ENCODE data around the gene CDC14C.
"Not testable (repeated sequence)": the region's sequence is repeated elsewhere in the genome, so short reads cannot be mapped to it uniquely, and the experiment has no call there.

CDC14C gene

GRCh38 chr7:48904975-48905374 lies 19.4 kb upstream of the CDC14C start:
- no peak overlapping the region for H2AK5ac ChIP-seq (ENCODE audit: low read length, severe bottlenecking)
- no peak for DNase-seq
- no peak overlapping the region for H2BK5ac ChIP-seq (ENCODE audit: low read depth, low read length, poor library complexity, severe bottlenecking)
- no peak overlapping the region for H3K27ac ChIP-seq (ENCODE audit: low read length, poor library complexity, severe bottlenecking)
- H3K14ac ChIP-seq (ENCODE audit: low read length in 2 of 2) = no peak overlapping the region
- no peaks in the 10 kb centered on the region for H3K4me1 ChIP-seq (ENCODE audit: control insufficient read depth, insufficient read depth, low read depth, low read length)
- H2BK12ac ChIP-seq (ENCODE audit: low read length in 2 of 2) = no peak overlapping the region
- no peaks in the 10 kb centered on the region for H3K36me3 ChIP-seq (ENCODE audit: control insufficient read depth in 1 of 2, insufficient read depth in 2 of 2, low read depth in 1 of 2, low read length in 2 of 2)
- WGBS = 89% methylated on average over 1 of the region's 1 CpG
- H2BK15ac ChIP-seq (ENCODE audit: low read depth, poor library complexity, severe bottlenecking) = no peak overlapping the region
- no peaks in the 10 kb centered on the region for H3K79me1 ChIP-seq (replicated peaks; ENCODE audit: low read length, poor library complexity, severe bottlenecking)
- H3K4me2 ChIP-seq (ENCODE audit: low read length, poor library complexity, severe bottlenecking) = no peak overlapping the region
- no peak overlapping the region for H3K4me3 ChIP-seq (ENCODE audit: insufficient read depth in 1 of 2, low read depth in 1 of 2, low read length in 2 of 2)
- H4K8ac ChIP-seq (ENCODE audit: low read length) = no peak overlapping the region
- no peaks in the 10 kb centered on the region for H3K27me3 ChIP-seq (ENCODE audit: control insufficient read depth in 1 of 2, insufficient read depth in 1 of 2, low read length in 2 of 2)
- no peak overlapping the region for H4K91ac ChIP-seq (ENCODE audit: low read length)
- no peak overlapping the region for H3K9ac ChIP-seq (ENCODE audit: low read length)
- H3K4ac ChIP-seq (ENCODE audit: low read depth in 1 of 2, low read length in 2 of 2) = no peak overlapping the region
- H3K18ac ChIP-seq (ENCODE audit: low read depth in 1 of 2, low read length in 2 of 2) = no peak overlapping the region
- H3K9me3 ChIP-seq (ENCODE audit: control insufficient read depth, low read length) = peaks cover 6% of the 10 kb centered on the region
- H3K23ac ChIP-seq (ENCODE audit: low read length in 2 of 2) = no peak overlapping the region
- no peak overlapping the region for H2BK120ac ChIP-seq (ENCODE audit: low read depth, low read length)
- H2AFZ ChIP-seq (ENCODE audit: low read depth, low read length) = no peak overlapping the region

GRCh38 chr7:48905686-48906085 lies 18.7 kb upstream of the CDC14C start:
- H3K4me2 ChIP-seq (ENCODE audit: low read length, poor library complexity, severe bottlenecking); H2AK5ac ChIP-seq (ENCODE audit: low read length, severe bottlenecking); H3K27me3 ChIP-seq (ENCODE audit: control insufficient read depth in 1 of 2, insufficient read depth in 1 of 2, low read length in 2 of 2); H3K23ac ChIP-seq (ENCODE audit: low read length in 2 of 2); H3K14ac ChIP-seq (ENCODE audit: low read length in 2 of 2); H3K4ac ChIP-seq (ENCODE audit: low read depth in 1 of 2, low read length in 2 of 2); H3K36me3 ChIP-seq (ENCODE audit: control insufficient read depth in 1 of 2, insufficient read depth in 2 of 2, low read depth in 1 of 2, low read length in 2 of 2); H2BK12ac ChIP-seq (ENCODE audit: low read length in 2 of 2); H2BK5ac ChIP-seq (ENCODE audit: low read depth, low read length, poor library complexity, severe bottlenecking); DNase-seq; H3K4me3 ChIP-seq (ENCODE audit: insufficient read depth in 1 of 2, low read depth in 1 of 2, low read length in 2 of 2); H3K27ac ChIP-seq (ENCODE audit: low read length, poor library complexity, severe bottlenecking); H4K91ac ChIP-seq (ENCODE audit: low read length); H3K18ac ChIP-seq (ENCODE audit: low read depth in 1 of 2, low read length in 2 of 2); H2BK120ac ChIP-seq (ENCODE audit: low read depth, low read length); H4K8ac ChIP-seq (ENCODE audit: low read length); H3K79me1 ChIP-seq (replicated peaks; ENCODE audit: low read length, poor library complexity, severe bottlenecking); H3K4me1 ChIP-seq (ENCODE audit: control insufficient read depth, insufficient read depth, low read depth, low read length); H3K9me3 ChIP-seq (ENCODE audit: control insufficient read depth, low read length); H2AFZ ChIP-seq (ENCODE audit: low read depth, low read length); H3K9ac ChIP-seq (ENCODE audit: low read length); H2BK15ac ChIP-seq (ENCODE audit: low read depth, poor library complexity, severe bottlenecking): not testable (repeated sequence)
- 84% methylated on average over 6 of the region's 6 CpGs for WGBS

GRCh38 chr7:48909887-48910286 lies 14.5 kb upstream of the CDC14C start:
- H2BK120ac ChIP-seq (ENCODE audit: low read depth, low read length); H3K36me3 ChIP-seq (ENCODE audit: control insufficient read depth in 1 of 2, insufficient read depth in 2 of 2, low read depth in 1 of 2, low read length in 2 of 2); H2BK5ac ChIP-seq (ENCODE audit: low read depth, low read length, poor library complexity, severe bottlenecking); H2AFZ ChIP-seq (ENCODE audit: low read depth, low read length); H3K27ac ChIP-seq (ENCODE audit: low read length, poor library complexity, severe bottlenecking); H2BK12ac ChIP-seq (ENCODE audit: low read length in 2 of 2); H3K4me2 ChIP-seq (ENCODE audit: low read length, poor library complexity, severe bottlenecking); H4K8ac ChIP-seq (ENCODE audit: low read length); H3K9me3 ChIP-seq (ENCODE audit: control insufficient read depth, low read length); H3K4ac ChIP-seq (ENCODE audit: low read depth in 1 of 2, low read length in 2 of 2); H3K9ac ChIP-seq (ENCODE audit: low read length); H4K91ac ChIP-seq (ENCODE audit: low read length); H3K27me3 ChIP-seq (ENCODE audit: control insufficient read depth in 1 of 2, insufficient read depth in 1 of 2, low read length in 2 of 2); H3K4me3 ChIP-seq (ENCODE audit: insufficient read depth in 1 of 2, low read depth in 1 of 2, low read length in 2 of 2); H3K23ac ChIP-seq (ENCODE audit: low read length in 2 of 2); DNase-seq; H2BK15ac ChIP-seq (ENCODE audit: low read depth, poor library complexity, severe bottlenecking); H3K14ac ChIP-seq (ENCODE audit: low read length in 2 of 2); H3K79me1 ChIP-seq (replicated peaks; ENCODE audit: low read length, poor library complexity, severe bottlenecking); H3K4me1 ChIP-seq (ENCODE audit: control insufficient read depth, insufficient read depth, low read depth, low read length); H3K18ac ChIP-seq (ENCODE audit: low read depth in 1 of 2, low read length in 2 of 2); H2AK5ac ChIP-seq (ENCODE audit: low read length, severe bottlenecking): not testable (repeated sequence)
- WGBS = no CpG with 5 or more reads among the region's 5 CpGs

- Histone ChIP-seq H3K4me3 (ENCODE audit: insufficient read depth in 1 of 2, low read depth in 1 of 2, low read length in 2 of 2) (no peak overlapping the region), H2AK5ac (ENCODE audit: low read length, severe bottlenecking) (no peak overlapping the region)
Observed at GRCh38 chr7:48931481-48931880, 7.1 kb downstream of the CDC14C start.

More at GRCh38 chr7:48931481-48931880, 7.1 kb downstream of the CDC14C start:
- Histone ChIP-seq H3K4ac (ENCODE audit: low read depth in 1 of 2, low read length in 2 of 2) (no peak overlapping the region), H3K4me2 (ENCODE audit: low read length, poor library complexity, severe bottlenecking) (no peak overlapping the region), H3K23ac (ENCODE audit: low read length in 2 of 2) (no peak overlapping the region), H3K27ac (ENCODE audit: low read length, poor library complexity, severe bottlenecking) (no peak overlapping the region), H2BK120ac (ENCODE audit: low read depth, low read length) (no peak overlapping the region), H4K8ac (ENCODE audit: low read length) (no peak overlapping the region), H4K91ac (ENCODE audit: low read length) (no peak overlapping the region), H3K36me3 (ENCODE audit: control insufficient read depth in 1 of 2, insufficient read depth in 2 of 2, low read depth in 1 of 2, low read length in 2 of 2) (no peaks in the 10 kb centered on the region), H2AFZ (ENCODE audit: low read depth, low read length) (no peak overlapping the region), H3K4me1 (ENCODE audit: control insufficient read depth, insufficient read depth, low read depth, low read length) (no peaks in the 10 kb centered on the region), H3K9me3 (ENCODE audit: control insufficient read depth, low read length) (no peaks in the 10 kb centered on the region), H3K79me1 (replicated peaks; ENCODE audit: low read length, poor library complexity, severe bottlenecking) (no peaks in the 10 kb centered on the region), H3K14ac (ENCODE audit: low read length in 2 of 2) (no peak overlapping the region), H3K18ac (ENCODE audit: low read depth in 1 of 2, low read length in 2 of 2) (no peak overlapping the region), H3K9ac (ENCODE audit: low read length) (no peak overlapping the region), H2BK12ac (ENCODE audit: low read length in 2 of 2) (no peak overlapping the region), H3K27me3 (ENCODE audit: control insufficient read depth in 1 of 2, insufficient read depth in 1 of 2, low read length in 2 of 2) (no peaks in the 10 kb centered on the region), H2BK15ac (ENCODE audit: low read depth, poor library complexity, severe bottlenecking) (no peak overlapping the region), H2BK5ac (ENCODE audit: low read depth, low read length, poor library complexity, severe bottlenecking) (no peak overlapping the region)
- WGBS = no CpG with 5 or more reads among the region's 2 CpGs
- DNase-seq = no peak
